ENCODE results near the gene MORN2.

MORN2 gene

DNA sequence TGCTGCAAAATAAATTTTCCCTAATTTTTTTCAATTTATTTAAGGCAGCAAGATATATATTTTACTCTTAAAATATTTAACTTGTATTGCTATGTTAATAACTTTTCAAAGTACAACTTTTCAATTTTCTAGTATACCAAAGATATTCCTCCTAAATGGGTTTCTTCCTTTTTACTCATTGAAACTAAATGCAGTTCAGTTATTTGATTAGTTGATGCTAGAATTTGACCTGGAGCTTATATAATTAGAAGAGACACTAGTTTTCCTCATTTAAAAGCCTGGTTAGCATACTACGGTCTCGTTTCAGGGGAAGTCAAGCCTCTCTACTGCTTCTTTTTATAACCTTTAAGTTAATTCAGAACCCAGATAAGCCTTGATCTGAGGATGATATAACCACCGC lies 13.8 kb downstream of the MORN2 start, which contains the start of gene ARHGEF33:
TSS of gene ARHGEF33 (plus strand) at position 301 of the 400 bp plus-strand sequence. CDS start 29,573 bp downstream, outside the sequence.
- DNase-seq (ENCODE audit: low read depth in 2 of 2), result no peak

DNA sequence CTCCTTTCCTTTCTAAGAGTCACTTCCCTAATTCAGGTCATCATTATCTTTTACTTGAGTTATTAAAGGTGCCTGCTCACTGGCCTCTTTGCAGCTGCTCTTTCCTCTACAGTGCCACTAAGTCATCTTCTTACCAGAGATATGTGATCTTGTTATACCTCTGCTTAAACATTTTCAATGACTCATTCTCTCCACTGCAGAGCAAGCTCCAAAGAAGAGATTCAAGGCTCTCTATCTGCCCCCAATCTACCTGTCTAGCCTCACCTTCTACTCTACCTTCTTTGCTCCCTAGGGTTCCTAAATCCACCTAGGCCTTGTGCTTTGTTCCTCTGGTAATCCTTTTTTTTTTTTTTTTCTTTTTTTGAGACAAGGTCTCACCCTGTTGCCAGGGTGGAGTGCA lies 17.0 kb downstream of the MORN2 start:
- DNase-seq (ENCODE audit: low read depth in 2 of 2), result no peak

DNA sequence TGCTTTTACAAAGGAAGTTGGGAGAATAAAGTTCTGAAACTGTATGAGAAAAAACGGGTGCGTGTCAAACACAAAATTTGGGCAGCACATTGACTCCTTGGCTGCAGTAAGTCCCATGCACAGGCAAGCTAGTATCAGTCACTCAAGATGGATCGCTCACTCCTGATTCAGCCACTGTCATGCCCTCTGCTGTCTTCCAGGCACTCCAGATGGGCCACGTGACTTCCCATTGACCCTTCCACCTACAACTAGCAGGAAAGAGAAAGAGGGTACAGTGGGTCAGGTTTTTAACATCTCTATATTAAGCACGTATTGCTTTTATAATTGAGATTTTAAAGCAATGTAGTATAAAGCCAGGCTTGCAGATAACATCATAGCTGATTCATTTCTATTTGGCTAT lies 22.5 kb downstream of the MORN2 start:
- no peak for DNase-seq (ENCODE audit: low read depth in 2 of 2)

DNA sequence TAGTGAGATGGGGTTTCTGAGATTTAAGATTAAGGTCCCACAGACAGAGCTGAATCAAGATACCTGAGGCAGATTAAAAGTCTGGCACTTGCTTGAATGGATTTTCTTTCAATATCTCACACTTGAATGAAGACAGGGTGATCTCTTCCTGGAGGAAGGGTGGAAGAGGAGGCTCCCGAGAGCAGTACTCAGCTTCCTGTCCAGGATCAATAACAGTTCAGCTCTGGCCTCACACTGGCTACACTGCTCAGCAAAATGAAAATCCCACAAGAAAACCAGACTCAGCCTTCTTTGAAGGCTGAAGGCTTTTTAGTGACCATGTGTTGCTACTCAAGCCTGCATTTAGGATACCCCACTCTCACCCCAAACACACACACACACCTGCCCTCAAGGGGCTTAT lies 24.9 kb downstream of the MORN2 start:
- no peak for DNase-seq (ENCODE audit: low read depth in 2 of 2)

DNA sequence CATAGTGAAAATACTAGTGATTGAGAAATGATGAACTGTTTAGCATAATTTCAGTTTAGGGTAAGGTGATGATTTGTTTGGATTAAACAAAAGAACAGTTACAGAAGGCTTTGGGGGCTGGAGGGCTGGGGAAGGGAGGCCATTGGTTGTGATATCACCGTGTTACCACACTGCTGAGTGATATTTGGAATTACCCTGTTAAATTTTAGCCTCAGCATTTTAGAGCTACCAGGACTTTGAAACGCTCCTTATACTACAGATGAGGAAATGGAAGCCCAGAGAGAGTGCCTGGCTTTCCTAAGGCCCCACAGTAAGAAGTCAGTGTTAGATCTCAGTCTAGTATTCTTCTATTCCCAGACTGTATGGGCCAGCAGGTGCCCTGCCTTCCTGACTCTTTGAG lies 29.5 kb downstream of the MORN2 start:
- no peak for DNase-seq (ENCODE audit: low read depth in 2 of 2)

DNA sequence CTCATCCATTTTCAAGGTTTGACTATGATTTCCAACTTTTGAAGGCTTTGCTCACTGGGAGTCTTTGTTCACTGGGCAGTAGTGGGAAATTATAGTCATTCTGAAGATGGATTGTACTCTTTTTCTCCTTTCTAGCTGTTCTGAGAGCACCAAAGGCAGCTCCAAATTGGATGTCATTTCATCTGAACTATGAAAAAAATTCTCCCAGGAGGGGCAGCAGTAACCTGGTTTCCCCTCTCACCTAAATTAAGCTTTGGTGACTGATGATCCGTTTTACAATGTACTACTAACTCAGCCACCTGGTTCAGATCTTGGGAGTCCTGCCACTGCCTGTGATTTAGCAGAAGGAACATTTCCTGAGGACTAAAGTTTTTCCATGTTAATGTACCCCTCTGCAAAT lies 31.5 kb downstream of the MORN2 start:
- no peak for DNase-seq (ENCODE audit: low read depth in 2 of 2)

DNA sequence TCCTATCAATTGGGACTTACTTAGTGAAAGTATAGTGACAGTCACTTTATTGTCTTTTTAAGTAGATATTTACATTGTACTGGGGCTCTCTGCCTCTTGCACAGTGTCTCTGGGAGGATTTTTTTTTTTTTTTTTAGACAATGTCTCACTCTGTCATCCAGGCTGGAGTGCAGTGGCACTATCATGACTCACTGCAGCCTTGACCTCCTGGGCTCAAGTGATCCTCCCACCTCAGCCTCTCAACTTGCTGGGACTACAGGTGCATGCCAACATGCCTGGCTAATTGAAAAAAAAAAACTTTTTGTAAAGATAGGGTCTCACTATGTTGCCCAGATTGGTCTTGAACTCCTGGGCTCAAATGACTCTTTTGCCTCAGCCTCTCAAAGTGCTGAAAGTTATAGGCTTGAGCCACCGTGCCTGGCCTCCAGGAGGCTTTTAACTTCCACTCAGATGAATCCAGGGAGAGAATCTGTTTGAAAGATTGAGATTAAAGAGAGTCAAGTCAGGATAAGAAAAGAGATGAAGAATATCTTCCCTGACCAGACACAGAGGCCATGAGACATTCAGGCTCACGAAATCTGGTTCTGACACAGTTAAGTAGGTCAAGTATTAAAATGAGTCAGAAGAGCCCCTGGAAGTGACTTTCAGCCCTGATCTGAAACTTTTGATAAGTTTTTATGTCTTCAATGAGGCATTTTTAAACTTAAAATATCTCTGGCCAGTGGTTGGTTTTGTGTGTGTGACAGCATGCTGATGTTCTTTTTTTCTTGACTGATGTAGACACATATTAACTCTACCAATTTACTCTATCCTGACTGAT lies 32.2 kb downstream of the MORN2 start:
- DNase-seq (ENCODE audit: low read depth in 2 of 2), result no peak

DNA sequence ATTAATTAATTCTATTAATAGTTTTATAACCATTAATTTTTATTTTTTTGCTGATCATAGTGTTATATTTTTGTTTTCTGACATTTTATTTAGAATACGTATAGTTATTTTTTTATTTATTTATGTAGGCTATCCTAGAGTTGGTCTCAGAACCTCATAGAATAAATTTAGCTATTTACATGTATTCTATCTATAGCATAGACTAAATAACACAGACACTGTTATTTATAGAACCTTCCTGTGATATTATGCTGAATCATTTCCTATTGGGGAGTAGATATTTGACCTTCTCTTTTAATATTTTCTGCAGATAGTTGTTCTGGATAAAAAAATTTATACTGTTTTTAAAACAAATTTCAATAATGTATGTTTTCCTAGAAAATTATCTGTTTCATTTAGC lies 34.1 kb downstream of the MORN2 start:
- DNase-seq (ENCODE audit: low read depth in 2 of 2), result no peak

DNA sequence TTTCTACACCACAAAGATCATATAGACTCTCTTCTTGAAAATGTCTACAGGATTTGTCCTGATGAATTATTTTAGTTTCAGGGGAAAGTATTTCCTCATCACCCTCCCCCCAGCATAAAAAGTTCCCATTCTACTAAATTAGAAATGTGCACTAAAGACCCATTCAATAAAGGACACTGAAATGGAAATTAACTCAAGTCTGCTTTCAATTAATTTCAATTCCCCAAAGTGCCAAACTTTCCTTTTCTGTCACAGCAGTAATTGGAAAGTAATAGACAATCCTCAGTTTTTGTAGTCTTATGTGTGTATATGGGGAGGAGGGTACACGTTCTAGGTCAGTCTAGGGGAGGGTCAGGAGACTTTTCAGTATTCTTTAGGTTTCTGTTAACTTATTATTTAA lies 35.4 kb downstream of the MORN2 start:
- DNase-seq (ENCODE audit: low read depth in 2 of 2), result no peak

DNA sequence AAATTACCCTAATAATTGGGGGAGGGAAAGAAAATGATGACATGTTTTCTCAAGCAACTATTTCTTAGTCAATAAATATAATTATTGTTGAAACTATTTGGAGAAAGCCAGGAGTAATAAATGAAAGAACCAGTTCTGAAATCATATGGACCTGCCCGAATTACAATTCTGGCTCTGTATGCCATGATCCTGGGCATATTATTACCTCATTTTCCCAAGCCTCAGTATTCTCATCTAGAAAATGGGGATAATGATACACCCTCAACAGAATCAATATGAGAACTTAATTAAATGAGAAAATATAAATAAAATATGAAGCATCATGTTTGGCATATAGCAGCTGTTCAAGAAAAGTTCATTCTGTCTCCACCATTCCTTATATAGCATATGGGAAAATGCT lies 36.8 kb downstream of the MORN2 start:
- DNase-seq (ENCODE audit: low read depth in 2 of 2), result no peak

DNA sequence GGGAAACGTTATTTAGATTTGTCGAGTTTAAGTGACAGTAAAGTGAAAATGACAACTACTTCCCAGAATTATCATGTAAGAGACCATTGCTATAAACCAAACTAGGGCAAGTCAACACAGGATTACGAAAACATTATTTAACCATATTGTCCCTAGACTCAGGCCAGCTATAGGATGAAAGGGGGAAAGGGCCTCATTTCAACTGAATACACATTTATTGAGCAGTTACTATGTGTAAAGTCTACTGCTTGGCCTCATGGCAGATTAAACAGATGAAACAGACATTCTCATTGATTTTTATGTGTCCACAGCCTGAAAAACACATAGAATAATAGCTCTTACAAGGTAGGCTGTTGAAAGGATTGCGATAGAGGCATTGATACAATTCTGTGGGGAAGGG lies 46.6 kb downstream of the MORN2 start:
- no peak for DNase-seq (ENCODE audit: low read depth in 2 of 2)

DNA sequence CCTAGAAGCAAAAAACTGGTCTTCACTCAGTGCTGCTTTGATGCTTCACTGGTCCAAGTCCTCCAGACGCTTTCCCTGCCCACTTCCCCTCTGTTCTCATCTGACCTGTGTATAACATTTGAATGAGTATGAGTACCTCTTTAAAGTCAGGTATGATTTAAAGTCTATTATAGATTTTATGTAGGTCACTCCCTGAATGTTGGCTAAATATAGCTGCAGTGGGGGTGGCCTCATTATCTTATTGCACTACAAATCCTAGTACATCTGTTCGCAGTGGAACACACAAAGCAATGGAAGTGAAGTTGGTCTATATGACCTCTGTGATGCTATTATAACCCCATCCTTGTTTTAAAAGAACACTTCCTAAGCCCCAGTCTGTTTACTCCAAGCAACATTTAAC lies 47.1 kb downstream of the MORN2 start:
- no peak for DNase-seq (ENCODE audit: low read depth in 2 of 2)

DNA sequence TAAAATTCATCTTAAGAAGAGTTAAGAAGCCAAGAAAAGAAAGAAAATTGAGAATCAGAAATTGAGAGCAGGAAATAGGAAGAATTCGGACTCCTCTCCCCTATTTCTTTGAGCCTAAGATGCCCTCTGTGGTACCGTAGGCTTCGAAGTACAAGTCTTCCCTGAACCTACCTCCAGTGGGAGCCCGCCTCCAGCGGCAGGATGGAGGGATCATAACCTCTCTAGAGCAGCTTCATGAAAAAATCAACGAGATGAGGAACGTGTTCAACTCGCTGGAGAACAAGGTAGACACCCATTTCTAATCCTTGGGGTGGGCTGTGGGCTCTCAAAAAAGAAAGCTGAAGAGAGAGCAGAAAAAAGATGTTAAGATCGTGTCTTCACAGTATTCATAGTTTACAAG lies 50.2 kb downstream of the MORN2 start:
- DNase-seq (ENCODE audit: low read depth in 2 of 2), result no peak

DNA sequence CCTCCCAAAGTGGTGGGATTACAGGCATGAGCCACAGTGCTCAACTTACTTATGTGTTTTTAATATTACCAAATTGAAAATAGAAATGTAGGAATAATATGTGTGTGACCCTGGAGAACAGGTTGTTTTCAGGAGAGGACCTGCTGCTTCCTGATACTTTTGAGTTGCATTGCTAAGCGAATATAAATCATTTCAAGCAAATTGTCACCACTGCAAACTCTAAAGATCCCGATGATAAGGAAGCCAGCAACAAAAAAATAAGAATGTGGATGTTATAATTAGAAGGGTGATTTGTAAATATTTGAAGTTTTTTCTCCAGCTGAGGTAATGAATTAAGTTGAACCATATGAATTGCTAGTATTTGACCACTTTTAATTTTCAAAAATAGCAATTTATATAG lies 54.8 kb downstream of the MORN2 start:
- no peak for DNase-seq (ENCODE audit: low read depth in 2 of 2)
